ENCODE results near the gene TGFBR3L. TPM values are rescaled to one million over a fixed set of nuclear protein-coding genes. Genes with fewer than 3 reads are reported as not detected.
A peak's percentile ranks its signal among the peaks of the same experiment; 100 is the strongest.

TGFBR3L gene
- total RNA-seq, 1 experiment from 2014 or later, result 0.94 TPM

DNA sequence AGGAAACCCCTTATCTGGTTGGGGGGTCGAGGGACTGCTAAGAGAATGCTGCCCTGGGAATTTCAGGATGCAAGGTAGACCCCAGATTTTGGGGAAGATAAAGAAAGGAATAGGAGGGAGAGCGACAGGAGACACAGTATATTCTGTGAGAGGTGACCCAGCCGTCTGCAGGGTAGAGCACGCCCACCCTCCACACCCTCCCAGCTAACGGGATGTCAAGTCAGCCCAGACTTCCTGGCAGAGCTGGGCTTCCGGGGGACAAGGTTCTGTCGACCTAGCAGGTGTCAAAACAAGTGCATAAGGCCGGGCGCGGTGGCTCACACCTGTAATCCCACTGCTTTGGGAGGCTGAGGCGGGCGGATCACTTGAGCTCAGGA, 39.7 kb upstream of the TGFBR3L start:
- Mint-ChIP-seq H3K4me3 (ENCODE audit: low read depth, unreplicated experiment) (peak overlapping the region; percentile 63), H3K36me3 (ENCODE audit: insufficient read depth, unreplicated experiment) (peaks cover 33% of the 10 kb centered on the region), H3K27ac (ENCODE audit: unreplicated experiment) (no peak overlapping the region), H3K9me3 (ENCODE audit: low read depth, unreplicated experiment) (no peaks in the 10 kb centered on the region), H3K4me1 (ENCODE audit: low read depth, unreplicated experiment) (peaks cover 10% of the 10 kb centered on the region), H3K27me3 (ENCODE audit: unreplicated experiment) (no peaks in the 10 kb centered on the region)
- intact Hi-C loops (cut with micrococcal nuclease; ENCODE audit: unreplicated experiment), result no loop called here
- no peak for DNase-seq
- CTCF ChIA-PET, result no interaction called here
- no TSS peak for BruUV-seq (replicated peaks)
- TF ChIP-seq, protein P1, sequence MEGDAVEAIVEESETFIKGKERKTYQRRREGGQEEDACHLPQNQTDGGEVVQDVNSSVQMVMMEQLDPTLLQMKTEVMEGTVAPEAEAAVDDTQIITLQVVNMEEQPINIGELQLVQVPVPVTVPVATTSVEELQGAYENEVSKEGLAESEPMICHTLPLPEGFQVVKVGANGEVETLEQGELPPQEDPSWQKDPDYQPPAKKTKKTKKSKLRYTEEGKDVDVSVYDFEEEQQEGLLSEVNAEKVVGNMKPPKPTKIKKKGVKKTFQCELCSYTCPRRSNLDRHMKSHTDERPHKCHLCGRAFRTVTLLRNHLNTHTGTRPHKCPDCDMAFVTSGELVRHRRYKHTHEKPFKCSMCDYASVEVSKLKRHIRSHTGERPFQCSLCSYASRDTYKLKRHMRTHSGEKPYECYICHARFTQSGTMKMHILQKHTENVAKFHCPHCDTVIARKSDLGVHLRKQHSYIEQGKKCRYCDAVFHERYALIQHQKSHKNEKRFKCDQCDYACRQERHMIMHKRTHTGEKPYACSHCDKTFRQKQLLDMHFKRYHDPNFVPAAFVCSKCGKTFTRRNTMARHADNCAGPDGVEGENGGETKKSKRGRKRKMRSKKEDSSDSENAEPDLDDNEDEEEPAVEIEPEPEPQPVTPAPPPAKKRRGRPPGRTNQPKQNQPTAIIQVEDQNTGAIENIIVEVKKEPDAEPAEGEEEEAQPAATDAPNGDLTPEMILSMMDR (IDR thresholded peaks at IDR 0.05; ENCODE audit: unreplicated experiment), result no peak

DNA sequence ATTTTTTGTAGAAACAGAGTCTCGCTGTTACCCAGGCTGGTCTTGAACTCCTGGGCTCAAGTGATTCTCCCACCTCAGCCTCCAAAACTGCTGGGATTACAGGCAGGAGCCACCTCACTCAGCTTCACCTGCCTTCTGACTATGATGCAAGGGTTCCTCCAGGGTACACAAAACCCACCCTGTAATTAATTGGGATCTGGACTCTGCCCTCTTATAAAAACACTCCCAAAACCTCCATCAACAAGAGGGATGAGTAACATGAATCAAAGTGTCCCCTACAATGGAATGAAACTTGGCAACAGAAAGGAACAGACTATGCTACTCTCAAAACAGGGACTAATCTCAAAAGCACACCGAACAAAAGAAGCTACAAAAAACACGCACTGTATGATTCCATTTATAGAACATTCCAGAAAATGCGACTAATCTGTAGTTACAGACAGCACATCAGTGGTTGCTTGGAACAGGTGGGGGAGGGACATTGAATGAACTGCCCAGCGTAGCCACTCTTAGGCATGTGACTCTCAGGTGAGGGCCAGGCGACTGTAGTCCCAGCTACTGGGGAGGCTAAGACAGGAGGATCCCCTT, 37.3 kb upstream of the TGFBR3L start:
- BruUV-seq (replicated peaks), result no TSS peak
- CTCF ChIA-PET, result interaction anchor here (0.9 kb wide), 1 partner anchor 11 kb away, joined by 3 read pairs; no protein-coding TSS in a partner anchor
- H3K27me3 Mint-ChIP-seq (ENCODE audit: unreplicated experiment), result no peaks in the 10 kb centered on the region
- no peak for DNase-seq
- H3K9me3 Mint-ChIP-seq (ENCODE audit: low read depth, unreplicated experiment), result no peaks in the 10 kb centered on the region
- intact Hi-C loops (cut with micrococcal nuclease; ENCODE audit: unreplicated experiment), result no loop called here
- no peaks in the 10 kb centered on the region for H3K4me1 Mint-ChIP-seq (ENCODE audit: low read depth, unreplicated experiment)
- TF ChIP-seq, protein P1 (IDR thresholded peaks at IDR 0.05; ENCODE audit: unreplicated experiment), result no peak
- peaks cover 15% of the 10 kb centered on the region for H3K36me3 Mint-ChIP-seq (ENCODE audit: insufficient read depth, unreplicated experiment)
- no peak overlapping the region for H3K4me3 Mint-ChIP-seq (ENCODE audit: low read depth, unreplicated experiment)
- H3K27ac Mint-ChIP-seq (ENCODE audit: unreplicated experiment), result no peak overlapping the region

DNA sequence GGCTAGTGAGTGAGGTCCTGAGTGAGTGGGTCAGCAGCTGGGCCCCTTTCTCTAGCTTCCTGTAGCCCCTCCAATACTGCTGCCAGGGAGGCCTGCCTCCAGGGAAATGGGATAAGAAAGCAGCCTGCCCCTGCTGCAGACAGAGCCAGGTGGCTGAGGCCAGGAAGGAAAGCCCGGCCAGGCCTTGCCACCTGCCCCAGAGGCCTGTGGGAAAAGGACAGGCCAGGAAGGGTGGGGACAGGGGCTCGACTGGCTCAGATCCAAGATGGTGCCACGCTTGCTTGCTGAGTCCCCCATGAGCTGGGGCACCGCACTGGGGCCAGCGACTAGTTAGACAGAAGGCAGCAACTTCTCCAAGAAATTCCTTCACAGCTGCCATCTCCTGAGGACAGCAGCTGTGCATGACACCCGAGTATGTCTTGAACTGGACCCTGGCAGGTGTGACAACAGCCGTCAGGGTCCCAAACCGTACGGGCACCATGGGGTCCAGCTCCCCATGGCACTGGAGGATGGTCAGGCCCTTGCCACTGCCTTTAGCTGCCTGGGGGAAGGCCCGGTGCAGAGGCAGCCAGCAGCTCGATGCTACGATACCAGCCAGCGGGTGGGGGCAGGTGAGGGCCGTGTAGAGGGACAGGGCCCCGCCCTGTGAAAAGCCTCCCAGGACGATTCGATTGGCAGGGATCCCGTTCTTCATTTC, 35.4 kb upstream of the TGFBR3L start:
- no peak for DNase-seq
- intact Hi-C loops (cut with micrococcal nuclease; ENCODE audit: unreplicated experiment), result no loop called here
- H3K9me3 Mint-ChIP-seq (ENCODE audit: low read depth, unreplicated experiment), result no peaks in the 10 kb centered on the region
- no peak overlapping the region for H3K4me3 Mint-ChIP-seq (ENCODE audit: low read depth, unreplicated experiment)
- no peaks in the 10 kb centered on the region for H3K27me3 Mint-ChIP-seq (ENCODE audit: unreplicated experiment)
- CTCF ChIA-PET, result interaction anchor here (0.5 kb wide), 1 partner anchor 769 kb away, joined by 5 read pairs; no protein-coding TSS in a partner anchor
- TF ChIP-seq, protein P1 (IDR thresholded peaks at IDR 0.05; ENCODE audit: unreplicated experiment), result no peak
- peaks cover 5% of the 10 kb centered on the region for H3K36me3 Mint-ChIP-seq (ENCODE audit: insufficient read depth, unreplicated experiment)
- no peak overlapping the region for H3K27ac Mint-ChIP-seq (ENCODE audit: unreplicated experiment)
- no peaks in the 10 kb centered on the region for H3K4me1 Mint-ChIP-seq (ENCODE audit: low read depth, unreplicated experiment)
- no TSS peak for BruUV-seq (replicated peaks)

DNA sequence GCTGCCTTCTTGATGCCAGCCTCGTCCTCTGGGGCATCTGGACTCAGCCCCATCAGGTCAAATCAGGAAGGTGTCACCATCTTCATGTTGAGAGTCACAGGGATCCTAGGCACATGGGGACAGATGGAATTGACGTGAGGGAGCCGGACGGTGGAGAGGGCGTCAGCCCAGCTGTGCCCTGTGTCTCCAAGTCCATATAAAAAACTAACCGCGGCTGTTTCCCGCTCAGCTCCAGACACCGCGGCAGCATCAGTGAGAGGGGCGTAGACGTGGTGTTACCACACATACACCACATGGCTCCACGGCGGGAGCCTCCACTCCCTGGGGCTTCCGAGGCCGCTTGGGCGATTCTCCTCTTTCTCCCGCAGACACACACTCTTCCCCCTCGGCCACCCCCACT, 34.8 kb upstream of the TGFBR3L start:
- no peak overlapping the region for H3K27ac Mint-ChIP-seq (ENCODE audit: unreplicated experiment)
- TF ChIP-seq, protein P1 (IDR thresholded peaks at IDR 0.05; ENCODE audit: unreplicated experiment), result no peak
- H3K4me1 Mint-ChIP-seq (ENCODE audit: low read depth, unreplicated experiment), result no peaks in the 10 kb centered on the region
- intact Hi-C loops (cut with micrococcal nuclease; ENCODE audit: unreplicated experiment), result no loop called here
- H3K4me3 Mint-ChIP-seq (ENCODE audit: low read depth, unreplicated experiment), result no peak overlapping the region
- H3K9me3 Mint-ChIP-seq (ENCODE audit: low read depth, unreplicated experiment), result no peaks in the 10 kb centered on the region
- CTCF ChIA-PET, result interaction anchor here (0.5 kb wide), 1 partner anchor 768 kb away, joined by 5 read pairs; no protein-coding TSS in a partner anchor
- BruUV-seq (replicated peaks), result no TSS peak
- DNase-seq, result no peak
- H3K27me3 Mint-ChIP-seq (ENCODE audit: unreplicated experiment), result no peaks in the 10 kb centered on the region
- H3K36me3 Mint-ChIP-seq (ENCODE audit: insufficient read depth, unreplicated experiment), result no peaks in the 10 kb centered on the region

Data from Calu3 (cell line).